ENCODE measurements around the gene FARP2.

Gene FARP2

DNA sequence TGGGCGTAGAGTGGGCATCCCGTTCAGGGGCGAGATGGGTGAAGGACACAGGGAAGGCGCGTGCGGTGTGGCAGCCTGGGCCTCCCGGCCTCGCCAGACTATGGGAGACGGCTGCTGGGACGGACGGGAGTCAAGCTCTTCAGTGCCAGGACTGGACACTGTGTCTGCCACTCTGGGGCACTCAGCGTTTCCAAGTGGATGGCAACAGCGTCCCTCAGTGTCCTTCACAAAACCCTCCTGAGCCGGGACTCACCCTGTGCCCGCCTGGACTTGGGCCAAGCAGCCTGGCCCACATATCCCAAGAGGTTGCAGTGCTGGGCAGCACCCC, 186.2 kb downstream of the FARP2 start:
- no peaks in the 10 kb centered on the region for H3K27me3 ChIP-seq (ENCODE audit: insufficient read depth, low read length, poor library complexity, severe bottlenecking)
- no peaks in the 10 kb centered on the region for H3K79me2 ChIP-seq (ENCODE audit: insufficient read depth, low read length)
- TF ChIP-seq EZH2phosphoT487 (IDR thresholded peaks at IDR 0.05; ENCODE audit: borderline replicate concordance): no peak
- TF ChIP-seq, protein P1, sequence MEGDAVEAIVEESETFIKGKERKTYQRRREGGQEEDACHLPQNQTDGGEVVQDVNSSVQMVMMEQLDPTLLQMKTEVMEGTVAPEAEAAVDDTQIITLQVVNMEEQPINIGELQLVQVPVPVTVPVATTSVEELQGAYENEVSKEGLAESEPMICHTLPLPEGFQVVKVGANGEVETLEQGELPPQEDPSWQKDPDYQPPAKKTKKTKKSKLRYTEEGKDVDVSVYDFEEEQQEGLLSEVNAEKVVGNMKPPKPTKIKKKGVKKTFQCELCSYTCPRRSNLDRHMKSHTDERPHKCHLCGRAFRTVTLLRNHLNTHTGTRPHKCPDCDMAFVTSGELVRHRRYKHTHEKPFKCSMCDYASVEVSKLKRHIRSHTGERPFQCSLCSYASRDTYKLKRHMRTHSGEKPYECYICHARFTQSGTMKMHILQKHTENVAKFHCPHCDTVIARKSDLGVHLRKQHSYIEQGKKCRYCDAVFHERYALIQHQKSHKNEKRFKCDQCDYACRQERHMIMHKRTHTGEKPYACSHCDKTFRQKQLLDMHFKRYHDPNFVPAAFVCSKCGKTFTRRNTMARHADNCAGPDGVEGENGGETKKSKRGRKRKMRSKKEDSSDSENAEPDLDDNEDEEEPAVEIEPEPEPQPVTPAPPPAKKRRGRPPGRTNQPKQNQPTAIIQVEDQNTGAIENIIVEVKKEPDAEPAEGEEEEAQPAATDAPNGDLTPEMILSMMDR (conservative IDR thresholded peaks at IDR 0.05; ENCODE audit: low read length): no peak
- H3K4me1 ChIP-seq (ENCODE audit: insufficient read depth, low read length, poor library complexity, severe bottlenecking): no peaks in the 10 kb centered on the region
- no peaks in the 10 kb centered on the region for H4K20me1 ChIP-seq (ENCODE audit: insufficient read depth, low read length, poor library complexity, severe bottlenecking)
- H3F3A ChIP-seq (ENCODE audit: low read depth): no peaks in the 10 kb centered on the region
- no peak overlapping the region for H2AFZ ChIP-seq (ENCODE audit: low read length)
- H3K4me2 ChIP-seq (ENCODE audit: low read depth, low read length, poor library complexity, severe bottlenecking): no peak overlapping the region
- H3K4me3 ChIP-seq (ENCODE audit: low read length, poor library complexity, severe bottlenecking): no peak overlapping the region
- H3K36me3 ChIP-seq (ENCODE audit: insufficient read depth, low read length): no peaks in the 10 kb centered on the region
- no peaks in the 10 kb centered on the region for H3K9me2 ChIP-seq (replicated peaks; ENCODE audit: low read depth, low read length)
- no peaks in the 10 kb centered on the region for H3K9me3 ChIP-seq (ENCODE audit: insufficient read depth, low read depth, low read length)
- H3K9ac ChIP-seq (ENCODE audit: low read depth, low read length, poor library complexity, severe bottlenecking): no peak overlapping the region

Measured in Loucy (cell line).